SH-SY5Y (cell line): ENCODE results near the gene SYS1.

Source experiments
- GATA2 ChIP-seq: IDR thresholded peaks from 2 replicates; pipeline ENCODE4 v1.6.1; 2011; ENCODE audit warnings: mild to moderate bottlenecking, low read depth, low read length
- GATA3 ChIP-seq: IDR thresholded peaks from 2 replicates; pipeline ENCODE4 v1.6.1; 2011; ENCODE audit warnings: low read depth, mild to moderate bottlenecking, low read length, moderate library complexity

DNA sequence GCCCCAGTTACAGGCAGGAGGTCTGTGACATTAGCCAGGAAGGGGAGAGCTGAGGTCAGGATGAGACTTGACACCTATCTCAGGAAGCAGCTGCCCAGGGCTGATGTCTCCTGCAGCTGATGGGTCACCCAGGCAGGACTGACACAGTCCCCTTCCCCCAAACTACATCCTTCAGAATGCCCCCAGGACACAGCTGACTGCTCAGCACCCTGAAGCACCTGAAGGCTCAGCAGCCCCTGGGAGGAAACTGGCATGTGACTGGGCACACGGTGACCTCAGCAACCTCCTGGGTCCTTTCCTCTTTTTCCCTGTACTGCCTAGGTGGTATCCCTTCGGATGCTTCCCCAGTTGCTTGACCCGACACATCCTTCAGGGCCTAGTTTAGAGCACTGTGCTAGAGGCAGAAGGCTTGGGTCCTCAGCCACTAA is 16.7 kb upstream of the SYS1 start:
- TF ChIP-seq GATA3: no peak
- no peak for TF ChIP-seq GATA2
